K562 (cell line): ENCODE measurements around the gene CASP9.

Source experiments
- CREB1 ChIP-seq, 2 experiments: sonication (generic) in 1 of 2; formaldehyde crosslinking in 1 of 2; IDR thresholded peaks; 2 replicates each; pipeline versions ENCODE4 v1.6.1 to v1.8.0; 2012 to 2022; ENCODE audit warnings: inconsistent platforms in 1 of 2, mild to moderate bottlenecking in 1 of 2, missing genetic modification reagents in 1 of 2, moderate library complexity in 1 of 2
- EZH2 ChIP-seq: IDR thresholded peaks from 2 replicates; pipeline ENCODE4 v1.6.1; 2012; ENCODE audit warnings: low read depth, mild to moderate bottlenecking, inconsistent platforms, low read length, borderline replicate concordance
- MEF2A ChIP-seq: IDR thresholded peaks from 2 replicates; pipeline ENCODE4 v1.6.1; 2011; ENCODE audit warnings: low read depth, mild to moderate bottlenecking, low read length, moderate library complexity; ENCODE audit not compliant: control insufficient read depth
- NR2F6 ChIP-seq: fragments of 450-650 bp; formaldehyde crosslinking; IDR thresholded peaks from 2 replicates; pipeline ENCODE4 v1.4.0; 2020; ENCODE audit warnings: mild to moderate bottlenecking
- SMC3 ChIP-seq: conservative IDR thresholded peaks from 2 replicates; pipeline ENCODE4 v1.6.1; 2011; ENCODE audit warnings: low read depth, low read length, improper control_type of control experiment; ENCODE audit not compliant: insufficient read depth
- ZKSCAN3 ChIP-seq: fragments of 250-450 bp; sonication (Bioruptor Pico); IDR thresholded peaks from 2 replicates; pipeline ENCODE4 v1.4.0; 2020
- TF ChIP-seq, protein P1 (sequence below), 2 experiments: fragments of 450-650 bp in 1 of 2; sonication (generic) in 1 of 2; formaldehyde crosslinking in 1 of 2; IDR thresholded peaks in 1 of 2; conservative IDR thresholded peaks in 1 of 2; 2 replicates each; pipeline versions ENCODE4 v1.6.1 to v1.8.1; 2016 to 2023; ENCODE audit warnings: mild to moderate bottlenecking in 2 of 2, moderate library complexity in 2 of 2, inconsistent platforms in 1 of 2, missing genetic modification reagents in 1 of 2
- TF ChIP-seq, protein P2 (sequence below), 3 experiments: IDR thresholded peaks in 2 of 3; conservative IDR thresholded peaks in 1 of 3; 2 replicates each; pipeline ENCODE4 v1.5.1; 2011 to 2012; ENCODE audit warnings: low read length in 3 of 3, mild to moderate bottlenecking in 3 of 3, control low read depth in 2 of 3, improper control_type of control experiment in 1 of 3, inconsistent platforms in 1 of 3, low read depth in 1 of 3, mixed read lengths in 1 of 3, moderate library complexity in 1 of 3; ENCODE audit not compliant: insufficient read depth in 2 of 3
- TF ChIP-seq, protein P3 (sequence below): sonication (generic); formaldehyde crosslinking; IDR thresholded peaks from 2 replicates; pipeline ENCODE4 v1.8.1; 2022; ENCODE audit warnings: missing genetic modification reagents
- TF ChIP-seq, protein P4 (sequence below): fragments of 250-450 bp; sonication (Bioruptor Pico); IDR thresholded peaks from 2 replicates; pipeline ENCODE4 v1.8.0; 2021; ENCODE audit warnings: moderate library complexity, mild to moderate bottlenecking, inconsistent platforms
- TF ChIP-seq, protein P5 (sequence below): fragments of 450-650 bp; formaldehyde crosslinking; conservative IDR thresholded peaks from 2 replicates; pipeline ENCODE4 v1.4.0; 2022; ENCODE audit warnings: mild to moderate bottlenecking, missing genetic modification characterization

DNA sequence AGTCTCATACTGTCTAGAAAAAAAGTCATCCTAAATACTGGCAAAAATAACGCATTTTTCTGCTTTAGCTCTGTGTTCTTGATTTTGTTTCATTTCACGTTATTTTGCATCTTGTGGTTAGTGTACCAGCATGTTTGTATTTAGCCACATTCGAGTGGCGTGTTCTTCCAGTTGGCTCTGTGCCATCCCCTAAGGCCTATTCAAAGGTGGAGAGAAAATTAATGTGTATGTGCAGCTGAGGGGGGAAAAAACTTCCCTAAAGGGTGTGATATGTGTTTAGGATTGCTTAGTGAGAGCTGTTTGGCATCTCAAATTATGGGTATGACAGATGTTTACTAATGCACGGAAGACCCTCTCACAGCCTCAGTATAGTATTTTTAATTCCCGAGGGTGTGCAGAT lies 14.8 kb upstream of the CASP9 start:
- TF ChIP-seq NR2F6 (CRISPR knock-in tag) = no peak
- TF ChIP-seq, protein P1, sequence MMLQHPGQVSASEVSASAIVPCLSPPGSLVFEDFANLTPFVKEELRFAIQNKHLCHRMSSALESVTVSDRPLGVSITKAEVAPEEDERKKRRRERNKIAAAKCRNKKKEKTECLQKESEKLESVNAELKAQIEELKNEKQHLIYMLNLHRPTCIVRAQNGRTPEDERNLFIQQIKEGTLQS (IDR thresholded peaks at IDR 0.05) = no peak
- TF ChIP-seq, protein P1 (CRISPR knock-in tag; conservative IDR thresholded peaks at IDR 0.05) = no peak
- TF ChIP-seq, protein P2, sequence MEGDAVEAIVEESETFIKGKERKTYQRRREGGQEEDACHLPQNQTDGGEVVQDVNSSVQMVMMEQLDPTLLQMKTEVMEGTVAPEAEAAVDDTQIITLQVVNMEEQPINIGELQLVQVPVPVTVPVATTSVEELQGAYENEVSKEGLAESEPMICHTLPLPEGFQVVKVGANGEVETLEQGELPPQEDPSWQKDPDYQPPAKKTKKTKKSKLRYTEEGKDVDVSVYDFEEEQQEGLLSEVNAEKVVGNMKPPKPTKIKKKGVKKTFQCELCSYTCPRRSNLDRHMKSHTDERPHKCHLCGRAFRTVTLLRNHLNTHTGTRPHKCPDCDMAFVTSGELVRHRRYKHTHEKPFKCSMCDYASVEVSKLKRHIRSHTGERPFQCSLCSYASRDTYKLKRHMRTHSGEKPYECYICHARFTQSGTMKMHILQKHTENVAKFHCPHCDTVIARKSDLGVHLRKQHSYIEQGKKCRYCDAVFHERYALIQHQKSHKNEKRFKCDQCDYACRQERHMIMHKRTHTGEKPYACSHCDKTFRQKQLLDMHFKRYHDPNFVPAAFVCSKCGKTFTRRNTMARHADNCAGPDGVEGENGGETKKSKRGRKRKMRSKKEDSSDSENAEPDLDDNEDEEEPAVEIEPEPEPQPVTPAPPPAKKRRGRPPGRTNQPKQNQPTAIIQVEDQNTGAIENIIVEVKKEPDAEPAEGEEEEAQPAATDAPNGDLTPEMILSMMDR (IDR thresholded peaks at IDR 0.05 in 2 of 3, conservative IDR thresholded peaks at IDR 0.05 in 1 of 3; ENCODE audit: insufficient read depth in 2 of 3, low read depth in 1 of 3, low read length in 3 of 3) = no peak
- TF ChIP-seq SMC3 = no peak
- TF ChIP-seq, protein P3, sequence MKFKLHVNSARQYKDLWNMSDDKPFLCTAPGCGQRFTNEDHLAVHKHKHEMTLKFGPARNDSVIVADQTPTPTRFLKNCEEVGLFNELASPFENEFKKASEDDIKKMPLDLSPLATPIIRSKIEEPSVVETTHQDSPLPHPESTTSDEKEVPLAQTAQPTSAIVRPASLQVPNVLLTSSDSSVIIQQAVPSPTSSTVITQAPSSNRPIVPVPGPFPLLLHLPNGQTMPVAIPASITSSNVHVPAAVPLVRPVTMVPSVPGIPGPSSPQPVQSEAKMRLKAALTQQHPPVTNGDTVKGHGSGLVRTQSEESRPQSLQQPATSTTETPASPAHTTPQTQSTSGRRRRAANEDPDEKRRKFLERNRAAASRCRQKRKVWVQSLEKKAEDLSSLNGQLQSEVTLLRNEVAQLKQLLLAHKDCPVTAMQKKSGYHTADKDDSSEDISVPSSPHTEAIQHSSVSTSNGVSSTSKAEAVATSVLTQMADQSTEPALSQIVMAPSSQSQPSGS = no peak
- TF ChIP-seq MEF2A = no peak
- TF ChIP-seq ZKSCAN3 (CRISPR knock-in tag) = no peak
- TF ChIP-seq, protein P4, sequence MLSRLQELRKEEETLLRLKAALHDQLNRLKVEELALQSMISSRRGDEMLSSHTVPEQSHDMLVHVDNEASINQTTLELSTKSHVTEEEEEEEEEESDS (CRISPR knock-in tag) = no peak
- no peak for TF ChIP-seq CREB1 (IDR thresholded peaks at IDR 0.05)
- TF ChIP-seq CREB1 (CRISPR knock-in tag; IDR thresholded peaks at IDR 0.05) = no peak
- TF ChIP-seq, protein P5, sequence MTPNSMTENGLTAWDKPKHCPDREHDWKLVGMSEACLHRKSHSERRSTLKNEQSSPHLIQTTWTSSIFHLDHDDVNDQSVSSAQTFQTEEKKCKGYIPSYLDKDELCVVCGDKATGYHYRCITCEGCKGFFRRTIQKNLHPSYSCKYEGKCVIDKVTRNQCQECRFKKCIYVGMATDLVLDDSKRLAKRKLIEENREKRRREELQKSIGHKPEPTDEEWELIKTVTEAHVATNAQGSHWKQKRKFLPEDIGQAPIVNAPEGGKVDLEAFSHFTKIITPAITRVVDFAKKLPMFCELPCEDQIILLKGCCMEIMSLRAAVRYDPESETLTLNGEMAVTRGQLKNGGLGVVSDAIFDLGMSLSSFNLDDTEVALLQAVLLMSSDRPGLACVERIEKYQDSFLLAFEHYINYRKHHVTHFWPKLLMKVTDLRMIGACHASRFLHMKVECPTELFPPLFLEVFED (CRISPR knock-in tag) = no peak
- TF ChIP-seq EZH2 = no peak
